ENCODE data around the gene SMARCAL1. TPM values are rescaled to one million over a fixed set of nuclear protein-coding genes. Genes with fewer than 3 reads are reported as not detected.

Gene SMARCAL1
- total and polyA plus RNA-seq, 2 of the 4 experiments (the other 2 are of a cell fraction), result 13.6 to 21.0 TPM

- dilution Hi-C loops (cut with HindIII; ENCODE audit: low sequenced_read_pairs, unreplicated experiment) (no loop called here), intact Hi-C loops (cut with micrococcal nuclease) (no loop called here), in situ Hi-C loops (cut with MboI; ENCODE audit: low sequenced_read_pairs) (no loop called here)
- ChIA-PET CTCF (no interaction called here), POLR2A (ENCODE audit: unreplicated experiment) (no interaction called here)
- H3K56ac ChIP-seq (ENCODE audit: extremely low read depth, insufficient read depth, low read length), result no peak overlapping the region
- H2BK5ac ChIP-seq (ENCODE audit: low read depth, low read length, poor library complexity, severe bottlenecking), result no peak overlapping the region
- TF ChIP-seq ELK1 (IDR thresholded peaks at IDR 0.05; ENCODE audit: borderline replicate concordance, low read depth, low read length) (no peak), MAFK (IDR thresholded peaks at IDR 0.05; ENCODE audit: low read depth, low read length) (no peak), USF2 (IDR thresholded peaks at IDR 0.05; ENCODE audit: low read depth, low read length) (no peak), RAD21 (IDR thresholded peaks at IDR 0.05; ENCODE audit: low read length) (no peak), FOS (IDR thresholded peaks at IDR 0.05; ENCODE audit: low read depth, low read length) (no peak), NFE2L2 (IDR thresholded peaks at IDR 0.05; ENCODE audit: low read depth, low read length) (no peak), MAZ (IDR thresholded peaks at IDR 0.05; ENCODE audit: borderline replicate concordance, low read depth, low read length) (no peak), RCOR1 (IDR thresholded peaks at IDR 0.05; ENCODE audit: insufficient replicate concordance, low read length) (no peak), CTCF (conservative IDR thresholded peaks at IDR 0.05; ENCODE audit: low read depth, low read length) (no peak), POLR2A (IDR thresholded peaks at IDR 0.05; ENCODE audit: low read depth, low read length) (no peak), SMC3 (IDR thresholded peaks at IDR 0.05; ENCODE audit: low read depth, low read length) (no peak), CHD1 (IDR thresholded peaks at IDR 0.05; ENCODE audit: low read depth, low read length) (no peak), BHLHE40 (IDR thresholded peaks at IDR 0.05; ENCODE audit: low read depth, low read length) (no peak), MXI1 (IDR thresholded peaks at IDR 0.05; ENCODE audit: borderline replicate concordance, low read depth, low read length) (no peak), CEBPB (IDR thresholded peaks at IDR 0.05; ENCODE audit: low read depth, low read length) (no peak), RFX5 (IDR thresholded peaks at IDR 0.05; ENCODE audit: low read depth, low read length) (no peak)
- H3K9me3 ChIP-seq (ENCODE audit: control insufficient read depth, insufficient read depth, low read length), result no peaks in the 10 kb centered on the region; the same call in 1 of the 2 replicates
- peaks cover 34% of the 10 kb centered on the region for H3K36me3 ChIP-seq (ENCODE audit: control insufficient read depth, insufficient read depth, low read length)
- H2BK15ac ChIP-seq (ENCODE audit: low read depth, low read length), result no peak overlapping the region
- no peaks in the 10 kb centered on the region for H4K20me1 ChIP-seq (ENCODE audit: insufficient read depth, low read length)
- no peak overlapping the region for H3K4me3 ChIP-seq (ENCODE audit: insufficient read depth, low read depth, low read length)
- WGBS, 2 experiments (ENCODE audit: extremely low coverage in 2 of 2, insufficient read length in 1 of 2), result 100% methylated on average over 1 of the region's 2 CpGs; no CpG with 5 or more reads in 1 of the 2 experiments
- no peak overlapping the region for H2AK5ac ChIP-seq (ENCODE audit: low read depth, low read length)
- H3K4me1 ChIP-seq (ENCODE audit: control insufficient read depth, insufficient read depth, low read length), result no peaks in the 10 kb centered on the region; the same call in 1 of the 2 replicates
- H2BK120ac ChIP-seq (ENCODE audit: low read depth, low read length), result no peak overlapping the region
- H2AFZ ChIP-seq (replicated peaks; ENCODE audit: low read length, poor library complexity), result no peak overlapping the region
- H3K23ac ChIP-seq (ENCODE audit: low read depth, low read length), result no peak overlapping the region
- H3K9ac ChIP-seq (ENCODE audit: low read depth, low read length), result no peak overlapping the region
- H3K27me3 ChIP-seq (ENCODE audit: control insufficient read depth, insufficient read depth, low read length), result no peaks in the 10 kb centered on the region
- no peak overlapping the region for H3K14ac ChIP-seq (replicated peaks; ENCODE audit: low read depth, low read length)
- H3K4ac ChIP-seq (ENCODE audit: low read depth, low read length), result no peak overlapping the region
- no peak overlapping the region for H3K27ac ChIP-seq (ENCODE audit: insufficient read depth, low read length)
- no peak overlapping the region for H3K18ac ChIP-seq (ENCODE audit: low read depth, low read length)
- no peak overlapping the region for H2AK9ac ChIP-seq (replicated peaks; ENCODE audit: low read depth, low read length, poor library complexity)
- no peak overlapping the region for H4K91ac ChIP-seq (ENCODE audit: insufficient read depth, low read depth, low read length)
- H4K8ac ChIP-seq (ENCODE audit: low read depth in 2 of 2, low read length in 2 of 2), result no peak overlapping the region
- H3K4me2 ChIP-seq (ENCODE audit: low read depth, low read length), result no peak overlapping the region
- BruUV-seq (replicated peaks), result no TSS peak
- no peak for ATAC-seq (ENCODE audit: low read depth)
- H3K79me1 ChIP-seq (ENCODE audit: low read depth in 1 of 2, low read length in 2 of 2), result no peaks in the 10 kb centered on the region; a peak in 1 of 4 replicates
- H3K9me1 ChIP-seq (ENCODE audit: insufficient read depth, low read length), result peaks cover 6% of the 10 kb centered on the region; the same call in 1 of the 2 replicates
- no peak overlapping the region for H2BK20ac ChIP-seq (ENCODE audit: low read depth, low read length)
- no peak overlapping the region for H4K5ac ChIP-seq (ENCODE audit: low read depth, low read length)
- DNase-seq, result no peak
Measured at GRCh38 chr2:216446343-216446742, 34.1 kb downstream of the SMARCAL1 start.

Measured in IMR-90 (cell line).